HS-27A (cell line): ENCODE data around the gene OSBPL5.

ENCODE experiments used
- DNase-seq: peaks from one replicate; pipeline ENCODE4 v3.0.0-alpha.2; 2012; ENCODE audit warnings: low read depth, missing footprints

The OSBPL5 gene

GRCh38 chr11:3197878-3198528 is 32.9 kb upstream of the OSBPL5 start:
- no peak for DNase-seq

GRCh38 chr11:3197044-3197695 is 32.1 kb upstream of the OSBPL5 start:
- no peak for DNase-seq

- no peak for DNase-seq
Measured at GRCh38 chr11:3196161-3197043, 31.3 kb upstream of the OSBPL5 start.

GRCh38 chr11:3195251-3196160 is 30.4 kb upstream of the OSBPL5 start:
- DNase-seq = no peak

GRCh38 chr11:3194016-3194816 is 29.1 kb upstream of the OSBPL5 start:
- DNase-seq = no peak

- DNase-seq = no peak
Measured at GRCh38 chr11:3193373-3194015, 28.4 kb upstream of the OSBPL5 start.

- DNase-seq = no peak
Measured at GRCh38 chr11:3192511-3193372, 27.6 kb upstream of the OSBPL5 start.

- no peak for DNase-seq
Measured at GRCh38 chr11:3191586-3192324, 26.6 kb upstream of the OSBPL5 start.

GRCh38 chr11:3190600-3190999 is 25.5 kb upstream of the OSBPL5 start:
- no peak for DNase-seq

GRCh38 chr11:3189886-3190583 is 24.9 kb upstream of the OSBPL5 start:
- DNase-seq = no peak

- DNase-seq = no peak
Measured at GRCh38 chr11:3189196-3189843, 24.2 kb upstream of the OSBPL5 start.

GRCh38 chr11:3188496-3189195 is 23.5 kb upstream of the OSBPL5 start:
- no peak for DNase-seq

- no peak for DNase-seq
Measured at GRCh38 chr11:3186166-3186953, 21.2 kb upstream of the OSBPL5 start.

- no peak for DNase-seq
Measured at GRCh38 chr11:3184732-3185347, 19.7 kb upstream of the OSBPL5 start.

- no peak for DNase-seq
Measured at GRCh38 chr11:3183523-3183922, 18.4 kb upstream of the OSBPL5 start.

- DNase-seq = no peak
Measured at GRCh38 chr11:3182462-3182852, 17.3 kb upstream of the OSBPL5 start.
